Measurements from ENCODE around the gene POLR1A. TPM values are rescaled to one million over a fixed set of nuclear protein-coding genes. Genes with fewer than 3 reads are reported as not detected.

The POLR1A gene
- total RNA-seq, 1 donor from 2014 or later, result 61.6 TPM

- peaks cover 3% of the 10 kb centered on the region for H3K4me1 Mint-ChIP-seq
- peaks cover 46% of the 10 kb centered on the region for H3K36me3 Mint-ChIP-seq
- no peak overlapping the region for H3K27ac Mint-ChIP-seq
- TF ChIP-seq CTCF (IDR thresholded peaks at IDR 0.05; ENCODE audit: unreplicated experiment), result no peak
- peaks cover 7% of the 10 kb centered on the region for H3K9me3 Mint-ChIP-seq
- H3K27me3 Mint-ChIP-seq (ENCODE audit: low read depth), result no peaks in the 10 kb centered on the region
- DNase-seq (ENCODE audit: low spot score in 2 of 2, unreplicated experiment in 2 of 2), result no peak
- no peak overlapping the region for H3K4me3 Mint-ChIP-seq
Observed at GRCh38 chr2:86069783-86070339, 35.8 kb downstream of the POLR1A start.

GRCh38 chr2:86069091-86069685 is 36.5 kb downstream of the POLR1A start:
- Mint-ChIP-seq H3K9me3 (peaks cover 10% of the 10 kb centered on the region), H3K27me3 (ENCODE audit: low read depth) (no peaks in the 10 kb centered on the region), H3K4me1 (peaks cover 3% of the 10 kb centered on the region), H3K36me3 (peaks cover 52% of the 10 kb centered on the region), H3K27ac (no peak overlapping the region), H3K4me3 (no peak overlapping the region)
- TF ChIP-seq CTCF (IDR thresholded peaks at IDR 0.05; ENCODE audit: unreplicated experiment), result no peak
- DNase-seq (ENCODE audit: low spot score in 2 of 2, unreplicated experiment in 2 of 2), result no peak

GRCh38 chr2:86068648-86069047 is 37.0 kb downstream of the POLR1A start:
- peaks cover 54% of the 10 kb centered on the region for H3K36me3 Mint-ChIP-seq
- peaks cover 3% of the 10 kb centered on the region for H3K4me1 Mint-ChIP-seq
- no peak overlapping the region for H3K27ac Mint-ChIP-seq
- TF ChIP-seq CTCF (IDR thresholded peaks at IDR 0.05; ENCODE audit: unreplicated experiment), result no peak
- H3K27me3 Mint-ChIP-seq (ENCODE audit: low read depth), result no peaks in the 10 kb centered on the region
- no peak overlapping the region for H3K4me3 Mint-ChIP-seq
- peaks cover 16% of the 10 kb centered on the region for H3K9me3 Mint-ChIP-seq
- DNase-seq (ENCODE audit: low spot score in 2 of 2, unreplicated experiment in 2 of 2), result no peak

GRCh38 chr2:86068136-86068588 is 37.5 kb downstream of the POLR1A start:
- peaks cover 3% of the 10 kb centered on the region for H3K4me1 Mint-ChIP-seq
- no peak for DNase-seq (ENCODE audit: low spot score in 2 of 2, unreplicated experiment in 2 of 2)
- no peak for TF ChIP-seq CTCF (IDR thresholded peaks at IDR 0.05; ENCODE audit: unreplicated experiment)
- H3K27ac Mint-ChIP-seq, result no peak overlapping the region
- H3K36me3 Mint-ChIP-seq, result peaks cover 56% of the 10 kb centered on the region
- H3K4me3 Mint-ChIP-seq, result no peak overlapping the region
- H3K9me3 Mint-ChIP-seq, result peaks cover 19% of the 10 kb centered on the region
- no peaks in the 10 kb centered on the region for H3K27me3 Mint-ChIP-seq (ENCODE audit: low read depth)

- no peak for DNase-seq (ENCODE audit: low spot score in 2 of 2, unreplicated experiment in 2 of 2)
- H3K9me3 Mint-ChIP-seq, result peaks cover 25% of the 10 kb centered on the region
- peaks cover 3% of the 10 kb centered on the region for H3K4me1 Mint-ChIP-seq
- no peak overlapping the region for H3K27ac Mint-ChIP-seq
- H3K36me3 Mint-ChIP-seq, result peaks cover 65% of the 10 kb centered on the region
- H3K4me3 Mint-ChIP-seq, result no peak overlapping the region
- TF ChIP-seq CTCF (IDR thresholded peaks at IDR 0.05; ENCODE audit: unreplicated experiment), result no peak
- no peaks in the 10 kb centered on the region for H3K27me3 Mint-ChIP-seq (ENCODE audit: low read depth)
Observed at GRCh38 chr2:86066915-86067314, 38.8 kb downstream of the POLR1A start.

Data from mesothelial cell of epicardium (in vitro differentiated cells).